GM12874 (cell line): ENCODE data around the gene PRPS2.

Source experiments
- CTCF ChIP-seq: IDR thresholded peaks from 2 replicates; pipeline ENCODE4 v1.5.1; 2011; ENCODE audit warnings: low read depth, mild to moderate bottlenecking, control low read depth, low read length, moderate library complexity; ENCODE audit not compliant: insufficient read depth

Gene PRPS2

DNA sequence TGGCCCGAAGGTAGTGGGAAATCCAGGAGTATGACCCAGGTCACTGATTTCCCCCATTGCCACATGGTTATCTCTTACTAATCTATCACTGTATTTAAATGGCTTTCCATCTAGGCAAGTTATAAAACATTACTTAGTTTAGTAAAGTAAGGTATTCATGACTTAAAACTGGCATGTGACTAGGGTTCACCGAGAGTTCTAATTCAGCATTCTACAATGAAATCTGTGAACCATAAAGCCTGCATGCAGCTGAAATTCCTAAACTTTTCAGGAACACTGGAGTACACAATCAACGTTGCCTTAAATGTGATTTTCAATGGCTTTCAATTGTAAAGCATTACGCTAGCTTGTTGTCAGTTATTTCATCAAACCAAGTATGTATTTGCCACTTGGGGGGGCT, 22.7 kb upstream of the PRPS2 start:
- no peak for TF ChIP-seq CTCF

DNA sequence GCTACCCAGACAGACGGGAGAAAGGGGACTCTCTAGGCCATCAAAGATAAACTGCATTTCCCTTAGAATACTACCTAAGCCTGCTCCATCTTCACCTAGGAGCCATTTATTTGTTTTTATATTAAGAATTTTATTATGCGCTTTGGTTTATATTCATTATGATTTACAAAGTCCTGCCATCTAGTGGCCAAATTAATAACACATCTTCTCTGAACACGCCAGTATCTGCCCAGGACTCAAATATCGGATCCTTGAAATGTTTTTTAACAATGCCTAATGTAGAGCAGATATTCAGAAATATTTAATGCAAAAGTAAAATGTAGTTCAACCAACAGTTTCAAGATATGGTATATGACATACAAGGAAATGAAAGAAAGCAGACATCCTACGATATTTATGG, 20.8 kb upstream of the PRPS2 start:
- TF ChIP-seq CTCF, result no peak

GRCh38 chrX:12771445-12772069, 19.7 kb upstream of the PRPS2 start:
- TF ChIP-seq CTCF, result peak; percentile 97

DNA sequence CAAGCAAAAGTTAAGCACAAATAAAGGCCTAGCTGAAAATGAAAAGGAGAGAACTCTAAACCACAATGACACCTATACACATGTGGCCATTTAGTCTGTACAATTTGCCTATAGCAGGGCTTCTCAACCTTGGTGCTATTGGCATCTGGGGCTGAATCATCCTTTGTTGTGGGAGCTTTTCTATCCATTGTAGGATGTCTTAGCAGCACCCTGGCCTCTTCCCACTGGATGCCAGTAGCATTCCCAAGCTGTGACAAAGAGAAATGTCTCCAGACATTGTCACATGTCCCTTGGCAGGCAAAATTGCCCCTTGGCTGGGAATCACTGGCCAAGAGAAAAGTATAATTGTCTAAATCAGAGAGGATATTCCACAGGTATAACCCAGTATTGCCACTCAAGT, 13.5 kb upstream of the PRPS2 start:
- TF ChIP-seq CTCF, result no peak

GRCh38 chrX:12779534-12779933, 11.7 kb upstream of the PRPS2 start:
- TF ChIP-seq CTCF, result no peak

GRCh38 chrX:12788645-12789044, 2.6 kb upstream of the PRPS2 start:
- TF ChIP-seq CTCF, result no peak

DNA sequence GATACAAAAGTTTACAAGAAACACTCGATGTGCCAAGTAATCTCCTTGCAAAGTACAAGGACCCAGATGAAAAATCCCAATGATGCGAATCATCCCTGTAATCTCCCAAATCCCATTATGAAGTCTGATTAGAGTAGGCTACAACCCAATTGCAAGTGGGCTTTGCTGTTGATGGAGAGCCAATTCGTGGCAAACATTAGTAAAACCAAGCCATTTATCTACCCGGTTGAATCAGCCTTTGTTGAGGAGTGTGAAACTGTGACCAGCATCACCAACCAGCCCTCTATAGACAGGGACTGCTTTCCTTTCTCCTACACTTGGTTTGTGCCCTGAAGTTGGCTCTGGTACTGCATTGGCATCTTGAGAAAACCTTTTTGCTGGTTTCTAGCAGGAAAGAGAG, 1.2 kb upstream of the PRPS2 start:
- TF ChIP-seq CTCF, result no peak

GRCh38 chrX:12790885-12791256, 341 bp upstream of the PRPS2 start:
- no peak for TF ChIP-seq CTCF
